Measurements from ENCODE around the gene ANO3. TPM values are rescaled to one million over a fixed set of nuclear protein-coding genes. Genes with fewer than 3 reads are reported as not detected.

Gene ANO3
- total RNA-seq, 2 experiments from 2014 or later = not detected

GRCh38 chr11:26599425-26599824, 267.5 kb downstream of the ANO3 start:
- intact Hi-C loops (cut with micrococcal nuclease) = no loop called here
- CTCF ChIA-PET = no interaction called here
- TF ChIP-seq, protein P1, sequence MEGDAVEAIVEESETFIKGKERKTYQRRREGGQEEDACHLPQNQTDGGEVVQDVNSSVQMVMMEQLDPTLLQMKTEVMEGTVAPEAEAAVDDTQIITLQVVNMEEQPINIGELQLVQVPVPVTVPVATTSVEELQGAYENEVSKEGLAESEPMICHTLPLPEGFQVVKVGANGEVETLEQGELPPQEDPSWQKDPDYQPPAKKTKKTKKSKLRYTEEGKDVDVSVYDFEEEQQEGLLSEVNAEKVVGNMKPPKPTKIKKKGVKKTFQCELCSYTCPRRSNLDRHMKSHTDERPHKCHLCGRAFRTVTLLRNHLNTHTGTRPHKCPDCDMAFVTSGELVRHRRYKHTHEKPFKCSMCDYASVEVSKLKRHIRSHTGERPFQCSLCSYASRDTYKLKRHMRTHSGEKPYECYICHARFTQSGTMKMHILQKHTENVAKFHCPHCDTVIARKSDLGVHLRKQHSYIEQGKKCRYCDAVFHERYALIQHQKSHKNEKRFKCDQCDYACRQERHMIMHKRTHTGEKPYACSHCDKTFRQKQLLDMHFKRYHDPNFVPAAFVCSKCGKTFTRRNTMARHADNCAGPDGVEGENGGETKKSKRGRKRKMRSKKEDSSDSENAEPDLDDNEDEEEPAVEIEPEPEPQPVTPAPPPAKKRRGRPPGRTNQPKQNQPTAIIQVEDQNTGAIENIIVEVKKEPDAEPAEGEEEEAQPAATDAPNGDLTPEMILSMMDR (IDR thresholded peaks at IDR 0.05) = no peak
- DNase-seq (no peak), ATAC-seq (no peak)
- POLR2A ChIA-PET = no interaction called here
- Mint-ChIP-seq H3K36me3 (ENCODE audit: low read depth) (no peaks in the 10 kb centered on the region), H3K4me1 (ENCODE audit: low read depth) (no peaks in the 10 kb centered on the region), H3K27me3 (no peaks in the 10 kb centered on the region), H3K9me3 (peaks cover 7% of the 10 kb centered on the region), H3K4me3 (no peak overlapping the region), H3K27ac (no peak overlapping the region)

DNA sequence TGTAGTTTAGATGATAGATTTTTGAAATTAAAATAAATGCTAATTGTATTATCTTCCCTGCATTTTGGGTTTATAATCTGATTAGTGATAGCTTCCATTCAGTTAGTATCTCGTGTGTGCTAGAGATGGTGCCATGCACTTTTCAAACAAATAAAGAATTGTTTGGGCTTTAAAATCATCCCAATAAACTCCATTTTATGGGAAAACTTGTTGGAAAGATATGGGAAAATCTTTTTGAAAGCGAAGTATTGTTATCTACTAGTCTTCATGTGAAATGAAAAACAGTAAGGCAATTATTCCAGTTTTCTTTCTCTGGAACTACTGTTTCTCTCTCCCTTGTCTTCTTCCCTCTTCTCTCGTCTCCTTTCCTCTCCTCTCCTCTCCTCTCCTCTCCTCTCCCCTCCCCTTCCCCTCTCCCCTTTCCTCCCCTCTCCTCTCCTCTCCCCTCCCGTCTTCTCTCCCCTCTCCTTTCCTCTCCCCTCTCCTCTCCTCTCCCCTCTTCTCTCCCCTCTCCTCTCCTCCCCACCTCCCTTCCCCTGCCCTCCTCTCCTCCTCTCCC, 268.0 kb downstream of the ANO3 start:
- no peak for DNase-seq
- Mint-ChIP-seq H3K9me3 (peaks cover 11% of the 10 kb centered on the region), H3K27me3 (no peaks in the 10 kb centered on the region), H3K4me1 (ENCODE audit: low read depth) (no peaks in the 10 kb centered on the region), H3K36me3 (ENCODE audit: low read depth) (no peaks in the 10 kb centered on the region), H3K27ac (no peak overlapping the region), H3K4me3 (no peak overlapping the region)
- ChIA-PET CTCF (no interaction called here), POLR2A (no interaction called here)
- ATAC-seq = no peak
- intact Hi-C loops (cut with micrococcal nuclease) = no loop called here
- TF ChIP-seq, protein P1 (IDR thresholded peaks at IDR 0.05) = no peak

- Mint-ChIP-seq H3K36me3 (ENCODE audit: low read depth) (no peaks in the 10 kb centered on the region), H3K27me3 (no peaks in the 10 kb centered on the region), H3K9me3 (peaks cover 16% of the 10 kb centered on the region), H3K27ac (no peak overlapping the region), H3K4me1 (ENCODE audit: low read depth) (no peaks in the 10 kb centered on the region), H3K4me3 (no peak overlapping the region)
- no peak for ATAC-seq
- ChIA-PET POLR2A (no interaction called here), CTCF (no interaction called here)
- DNase-seq = no peak
- TF ChIP-seq, protein P1 (IDR thresholded peaks at IDR 0.05) = no peak
- intact Hi-C loops (cut with micrococcal nuclease) = no loop called here
These were observed 276.0 kb downstream of the ANO3 start for GRCh38 chr11:26607725-26608506.

- no peak overlapping the region for H3K27ac Mint-ChIP-seq
- intact Hi-C loops (cut with micrococcal nuclease) = no loop called here
- no peak overlapping the region for H3K4me3 Mint-ChIP-seq
- ChIA-PET CTCF (no interaction called here), POLR2A (no interaction called here)
- TF ChIP-seq, protein P1 (IDR thresholded peaks at IDR 0.05) = no peak
- no peaks in the 10 kb centered on the region for H3K27me3 Mint-ChIP-seq
- H3K4me1 Mint-ChIP-seq (ENCODE audit: low read depth) = no peaks in the 10 kb centered on the region
- H3K9me3 Mint-ChIP-seq = peaks cover 16% of the 10 kb centered on the region
- no peaks in the 10 kb centered on the region for H3K36me3 Mint-ChIP-seq (ENCODE audit: low read depth)
- DNase-seq (no peak), ATAC-seq (no peak)
These were observed 276.7 kb downstream of the ANO3 start for GRCh38 chr11:26608507-26609146.

DNA sequence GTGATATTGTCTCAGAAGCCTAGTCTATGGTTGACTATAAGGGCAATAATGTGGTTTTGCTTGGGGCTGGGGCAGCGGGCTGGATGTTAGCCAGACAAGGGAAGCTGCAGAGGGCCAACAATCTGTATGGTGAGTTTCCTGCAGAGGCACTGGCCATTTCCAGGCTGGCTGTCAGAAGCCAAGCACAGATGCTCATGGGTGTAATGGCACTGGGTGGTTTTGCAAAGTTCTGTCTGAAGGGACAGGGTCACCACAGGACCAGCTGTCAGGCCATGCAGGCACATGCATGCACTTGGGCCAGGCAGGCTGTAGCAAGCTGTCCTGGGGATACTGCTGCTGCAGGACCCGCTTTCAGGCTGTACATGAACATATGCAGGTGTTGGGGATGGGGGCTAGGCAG, 281.8 kb downstream of the ANO3 start:
- ATAC-seq = no peak
- TF ChIP-seq, protein P1 (IDR thresholded peaks at IDR 0.05) = no peak
- Mint-ChIP-seq H3K36me3 (ENCODE audit: low read depth) (no peaks in the 10 kb centered on the region), H3K9me3 (peaks cover 3% of the 10 kb centered on the region), H3K27ac (no peak overlapping the region), H3K27me3 (no peaks in the 10 kb centered on the region), H3K4me1 (ENCODE audit: low read depth) (no peaks in the 10 kb centered on the region), H3K4me3 (no peak overlapping the region)
- intact Hi-C loops (cut with micrococcal nuclease) = no loop called here
- POLR2A ChIA-PET = no interaction called here
- CTCF ChIA-PET = interaction anchor here (0.9 kb wide), 1 partner anchor 40 kb away, joined by 3 read pairs; no protein-coding TSS in a partner anchor
- no peak for DNase-seq
